ENCODE data around the gene SETD4.
A peak's percentile ranks its signal among the peaks of the same experiment; 100 is the strongest.

SETD4 gene

DNA sequence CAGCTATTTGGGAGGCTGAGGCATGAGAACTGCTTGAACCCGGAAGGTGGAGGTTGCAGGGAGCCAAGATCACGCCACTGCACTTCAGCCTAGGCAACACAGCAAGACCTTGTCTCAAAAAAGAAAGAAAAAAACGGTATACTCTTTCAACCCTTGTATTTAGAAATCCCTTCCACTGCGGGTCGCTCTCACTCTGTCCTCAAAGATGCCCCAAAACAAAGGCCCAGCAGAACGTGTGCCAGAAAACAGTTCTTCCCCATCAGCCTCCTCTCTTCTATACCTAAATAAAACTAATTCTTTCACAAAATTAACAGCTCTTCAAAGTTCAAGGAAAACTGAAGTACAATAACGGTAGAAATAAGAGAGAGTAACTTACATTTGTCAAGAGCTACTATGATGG lies 13.2 kb downstream of the SETD4 start:
- DNase-seq (ENCODE audit: low spot score) = no peak

DNA sequence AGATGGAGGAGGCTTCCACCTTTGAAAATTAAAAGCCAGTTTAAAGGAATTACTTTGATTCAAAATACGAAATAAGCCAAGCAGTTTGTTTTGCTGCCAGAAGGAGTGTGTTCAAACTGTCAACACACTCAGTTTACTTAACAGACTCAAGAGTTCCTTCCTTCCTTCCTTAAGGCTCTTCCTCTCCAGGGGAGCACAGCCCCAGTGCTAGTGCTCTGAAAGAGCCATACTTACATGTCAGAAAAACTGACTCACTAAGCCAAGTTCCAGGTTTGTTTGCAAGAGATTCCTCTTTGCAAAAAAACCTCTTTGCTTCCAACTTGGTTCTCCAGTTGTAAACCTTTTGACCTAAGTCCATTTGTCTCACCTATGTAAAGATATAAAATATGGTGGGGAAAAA lies 14.3 kb downstream of the SETD4 start:
- DNase-seq (ENCODE audit: low spot score) = no peak

DNA sequence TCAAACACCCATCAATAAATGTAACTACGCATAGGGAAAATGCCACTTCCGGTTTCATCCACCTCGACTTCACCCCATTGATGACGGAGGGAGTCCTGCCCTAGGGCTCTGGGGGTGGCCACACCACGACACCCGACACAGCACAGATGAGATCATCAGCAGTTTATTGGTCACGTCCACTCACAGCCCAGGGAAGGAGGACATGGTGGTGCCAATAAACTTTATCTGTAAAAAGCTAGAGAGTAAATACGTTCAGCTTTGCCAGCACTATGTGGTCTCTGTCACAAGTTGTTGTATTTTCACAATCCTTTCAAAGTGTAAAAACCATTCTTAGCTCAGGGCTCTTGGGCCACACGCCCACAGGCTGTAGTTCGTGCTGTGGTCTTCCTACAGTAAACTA lies 16.3 kb downstream of the SETD4 start:
- no peak for DNase-seq (ENCODE audit: low spot score)

DNA sequence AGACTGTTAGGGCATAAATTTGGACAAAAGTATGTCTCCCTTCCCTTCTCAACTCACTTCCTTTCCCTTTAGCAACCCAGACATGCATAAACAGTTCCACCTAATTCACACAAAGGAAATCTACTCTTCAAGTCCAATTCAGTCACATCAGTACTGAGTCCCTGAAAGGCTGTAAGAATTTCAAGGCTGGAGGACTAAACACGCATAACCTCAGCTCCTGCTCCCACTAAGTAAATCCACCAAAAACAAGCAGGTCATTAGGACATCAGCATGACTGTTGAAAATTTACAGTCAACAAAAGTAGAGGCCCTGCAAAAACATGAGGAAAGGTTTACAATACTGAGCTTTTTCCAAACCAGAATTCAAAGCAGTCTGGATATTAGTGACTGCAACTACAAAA lies 18.4 kb downstream of the SETD4 start:
- DNase-seq (ENCODE audit: low spot score) = no peak

DNA sequence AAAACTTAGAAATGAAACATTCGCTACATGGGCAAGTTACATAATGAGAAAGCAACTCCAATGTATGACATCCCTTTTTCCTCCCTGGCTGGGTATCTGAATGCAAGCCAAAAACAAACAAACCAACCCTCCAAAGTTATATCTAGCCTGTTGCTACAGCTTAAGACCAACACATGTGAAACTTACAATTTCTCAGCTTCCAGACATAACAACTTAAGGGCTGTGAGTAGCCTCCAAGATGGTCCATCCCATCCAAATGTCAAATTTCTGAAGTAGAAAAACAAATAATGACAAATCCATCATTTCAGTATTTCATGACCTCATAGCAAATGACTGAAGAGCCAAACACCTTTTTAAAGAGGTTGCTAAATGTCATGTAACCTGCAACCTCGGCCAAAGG lies 19.9 kb downstream of the SETD4 start:
- DNase-seq (ENCODE audit: low spot score) = no peak

DNA sequence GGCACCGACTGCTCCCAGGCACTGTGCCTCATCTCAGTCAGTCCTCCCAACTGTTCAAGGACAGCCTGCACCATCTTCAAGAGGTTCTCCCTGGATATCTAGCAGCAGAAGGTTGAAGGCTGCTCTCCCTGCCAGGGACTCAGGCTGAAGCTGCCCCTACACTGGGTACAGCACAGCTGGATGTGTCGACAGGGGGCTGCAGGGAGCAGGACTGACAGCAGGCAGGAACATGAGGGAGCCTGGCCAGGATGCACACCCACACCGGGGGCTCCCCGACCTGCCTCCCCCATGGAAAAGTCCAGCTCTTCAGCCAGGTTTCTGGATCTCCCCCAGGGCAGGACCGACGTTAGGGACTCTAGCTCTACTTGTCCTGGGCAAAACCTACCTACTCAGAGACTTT lies 20.5 kb downstream of the SETD4 start:
- DNase-seq (ENCODE audit: low spot score) = no peak

DNA sequence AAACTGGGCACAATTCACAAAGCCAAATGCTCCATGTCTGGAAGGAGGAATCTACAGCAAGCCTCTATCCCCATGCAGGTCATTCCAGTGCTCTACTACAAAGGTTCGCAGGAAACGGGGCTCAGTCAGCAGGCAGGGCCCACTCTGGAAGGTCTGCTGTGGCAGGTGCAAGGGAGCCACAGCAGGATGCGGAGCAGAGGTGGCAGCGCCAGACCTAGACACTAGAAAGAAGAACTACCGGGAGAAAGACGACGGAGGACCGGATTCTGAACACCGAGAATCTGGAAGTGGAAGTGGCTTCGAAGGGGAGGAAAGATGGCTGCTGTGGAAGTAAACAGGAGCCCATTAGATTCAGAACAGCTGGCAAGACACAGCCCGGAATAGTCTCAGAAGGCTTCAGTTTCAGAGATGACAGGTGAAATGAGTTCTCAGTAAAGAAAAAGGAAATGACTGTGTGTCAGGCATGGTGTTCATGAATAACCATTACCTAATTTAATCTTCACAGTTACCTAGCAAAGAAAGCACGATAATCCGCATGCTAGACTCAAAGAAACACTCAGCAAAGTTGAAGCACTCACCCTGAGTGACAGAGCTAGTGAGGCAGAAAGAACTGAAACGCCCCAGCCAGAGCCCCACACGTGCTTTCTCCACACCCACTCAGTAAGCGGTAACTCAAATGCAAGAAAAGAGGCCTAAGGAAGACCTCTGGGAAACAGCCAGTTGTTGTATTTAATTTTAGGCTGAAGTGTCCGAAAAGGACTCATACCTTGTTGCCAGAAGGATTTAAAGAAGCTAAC lies 21.4 kb downstream of the SETD4 start:
- no peak for DNase-seq (ENCODE audit: low spot score)

DNA sequence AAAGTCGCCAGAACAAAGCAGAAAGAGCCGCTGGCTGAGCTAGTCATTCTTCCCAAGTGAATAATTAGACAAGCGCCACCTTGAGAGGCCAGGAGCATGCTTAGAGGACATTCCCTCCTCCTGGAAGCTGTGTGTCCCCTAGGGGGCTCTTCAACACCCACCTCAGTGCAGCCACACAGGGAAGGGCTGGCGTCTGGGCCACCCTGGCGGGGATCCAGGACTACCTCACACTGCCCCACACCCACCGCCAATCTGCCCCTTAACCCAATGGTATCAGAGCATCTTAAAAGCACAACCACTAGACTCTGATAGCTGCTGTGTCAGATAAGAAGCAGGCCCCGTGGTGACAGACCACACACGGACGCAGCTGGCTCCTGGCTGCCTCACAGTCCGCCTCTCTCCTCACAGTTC lies 24.9 kb downstream of the SETD4 start:
- no peak for DNase-seq (ENCODE audit: low spot score)

DNA sequence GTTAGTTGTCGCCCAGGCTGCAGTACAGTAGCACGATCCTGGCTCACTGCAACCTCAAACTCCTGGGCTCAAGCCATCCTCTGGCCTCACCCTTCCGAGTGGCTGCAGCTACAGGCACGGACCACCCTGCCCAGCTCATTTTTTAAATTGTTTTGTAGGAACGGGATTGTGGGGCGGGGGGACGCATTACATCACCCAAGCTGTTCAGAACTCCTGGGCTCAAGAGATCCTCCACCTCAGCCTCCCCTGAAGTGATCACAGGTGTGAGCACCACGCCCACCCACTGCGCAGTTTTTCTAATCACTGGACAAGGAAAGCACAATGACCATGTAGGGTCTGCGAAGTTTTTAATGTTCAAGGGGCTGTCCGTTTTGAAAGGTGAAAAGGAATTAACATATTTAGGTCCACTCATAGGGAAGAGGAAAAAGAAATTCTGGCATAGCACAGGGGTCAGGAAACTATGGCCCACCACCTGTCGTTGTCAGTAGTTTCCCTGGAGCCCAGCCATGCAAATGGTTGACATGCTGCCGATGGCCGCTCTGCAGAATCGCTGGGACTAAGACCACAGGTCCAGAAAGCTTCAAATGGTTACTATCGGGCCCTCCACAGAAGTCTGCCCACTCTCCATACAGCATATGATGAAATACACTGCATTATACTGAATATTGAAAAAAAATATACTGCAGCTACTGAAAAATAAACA lies 26.0 kb downstream of the SETD4 start:
- no peak for DNase-seq (ENCODE audit: low spot score)

DNA sequence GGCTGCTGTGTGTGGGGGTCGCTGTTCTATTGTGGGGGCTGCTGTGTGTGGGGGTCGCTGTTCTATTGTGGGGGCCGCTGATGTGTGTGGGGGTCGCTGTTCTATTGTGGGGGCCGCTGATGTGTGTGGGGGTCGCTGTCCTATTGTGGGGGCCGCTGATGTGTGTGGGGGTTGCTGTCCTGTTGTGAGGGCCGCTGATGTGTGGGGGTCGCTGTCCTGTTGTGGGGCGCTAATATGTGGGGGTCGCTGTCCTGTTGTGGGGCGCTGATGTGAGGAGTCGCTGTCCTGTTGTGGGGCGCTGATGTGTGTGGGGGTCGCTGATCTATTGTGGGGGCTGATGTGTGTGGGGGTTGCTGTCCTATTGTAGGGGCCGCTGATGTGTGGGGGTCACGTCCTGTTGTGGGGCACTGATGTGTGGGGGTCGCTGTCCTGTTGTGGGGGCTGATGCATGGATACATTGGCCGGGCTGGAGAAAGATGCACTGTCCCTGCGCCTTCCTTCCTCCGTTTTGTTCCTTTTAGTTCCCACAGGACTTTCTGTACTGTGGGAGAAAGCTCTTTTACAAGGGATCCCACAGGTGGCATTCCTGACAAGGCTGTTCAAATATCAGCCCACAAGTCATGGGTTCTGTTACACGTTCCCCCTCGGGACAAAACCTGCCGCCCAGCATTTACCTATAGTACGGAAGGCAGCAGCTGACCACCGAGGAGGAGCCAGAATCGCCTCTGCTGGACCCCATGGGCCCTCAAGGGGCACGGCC lies 27.5 kb downstream of the SETD4 start:
- DNase-seq (ENCODE audit: low spot score) = no peak

DNA sequence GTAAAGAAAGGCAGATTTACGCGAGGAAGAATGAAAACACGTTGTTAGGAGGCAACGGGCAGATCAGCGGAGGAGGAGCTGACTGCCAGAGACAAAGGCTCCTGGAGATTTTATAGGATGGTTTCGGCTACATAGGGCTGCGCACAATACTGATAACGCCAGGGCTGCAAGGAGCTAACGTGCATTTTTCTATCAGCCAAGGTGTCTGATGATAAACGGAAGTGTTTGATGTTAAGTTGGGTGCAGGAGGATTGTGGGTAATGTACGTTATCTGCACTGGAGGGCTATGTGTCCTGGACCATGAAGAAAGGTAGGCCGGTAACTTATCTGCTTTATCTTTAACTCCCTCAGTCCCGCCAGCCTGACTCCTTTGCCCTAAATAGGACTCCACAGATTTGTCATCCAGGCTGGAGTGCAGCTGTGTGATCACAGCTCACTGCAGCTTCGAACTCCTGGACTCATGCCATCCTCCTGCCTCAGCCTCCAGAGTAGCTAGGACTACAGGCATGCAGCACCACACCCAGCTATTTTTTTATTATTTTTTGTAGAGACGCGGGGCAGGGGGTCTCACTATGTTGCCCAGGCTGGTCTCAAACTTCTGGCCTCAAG lies 29.6 kb downstream of the SETD4 start:
- no peak for DNase-seq (ENCODE audit: low spot score)

DNA sequence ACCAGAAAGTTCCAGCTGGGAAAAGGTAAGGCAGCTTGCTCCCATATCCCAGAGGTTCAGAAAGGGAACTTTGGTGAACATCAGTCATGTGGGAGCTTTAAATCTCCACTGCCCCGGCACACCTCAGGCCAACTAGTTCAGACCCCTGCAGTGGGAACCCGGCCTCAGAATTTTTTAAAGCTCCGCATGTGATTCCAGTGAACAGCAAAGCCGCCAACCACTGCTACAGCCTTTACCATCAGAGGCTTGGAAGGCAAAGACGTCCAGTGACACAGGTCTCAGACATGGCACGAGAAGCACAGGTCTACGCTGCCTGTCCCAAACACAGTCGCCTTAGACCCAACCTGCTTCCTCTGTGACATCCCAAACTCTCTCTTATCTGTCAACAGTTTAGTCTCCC lies 31.0 kb downstream of the SETD4 start:
- DNase-seq (ENCODE audit: low spot score) = no peak

DNA sequence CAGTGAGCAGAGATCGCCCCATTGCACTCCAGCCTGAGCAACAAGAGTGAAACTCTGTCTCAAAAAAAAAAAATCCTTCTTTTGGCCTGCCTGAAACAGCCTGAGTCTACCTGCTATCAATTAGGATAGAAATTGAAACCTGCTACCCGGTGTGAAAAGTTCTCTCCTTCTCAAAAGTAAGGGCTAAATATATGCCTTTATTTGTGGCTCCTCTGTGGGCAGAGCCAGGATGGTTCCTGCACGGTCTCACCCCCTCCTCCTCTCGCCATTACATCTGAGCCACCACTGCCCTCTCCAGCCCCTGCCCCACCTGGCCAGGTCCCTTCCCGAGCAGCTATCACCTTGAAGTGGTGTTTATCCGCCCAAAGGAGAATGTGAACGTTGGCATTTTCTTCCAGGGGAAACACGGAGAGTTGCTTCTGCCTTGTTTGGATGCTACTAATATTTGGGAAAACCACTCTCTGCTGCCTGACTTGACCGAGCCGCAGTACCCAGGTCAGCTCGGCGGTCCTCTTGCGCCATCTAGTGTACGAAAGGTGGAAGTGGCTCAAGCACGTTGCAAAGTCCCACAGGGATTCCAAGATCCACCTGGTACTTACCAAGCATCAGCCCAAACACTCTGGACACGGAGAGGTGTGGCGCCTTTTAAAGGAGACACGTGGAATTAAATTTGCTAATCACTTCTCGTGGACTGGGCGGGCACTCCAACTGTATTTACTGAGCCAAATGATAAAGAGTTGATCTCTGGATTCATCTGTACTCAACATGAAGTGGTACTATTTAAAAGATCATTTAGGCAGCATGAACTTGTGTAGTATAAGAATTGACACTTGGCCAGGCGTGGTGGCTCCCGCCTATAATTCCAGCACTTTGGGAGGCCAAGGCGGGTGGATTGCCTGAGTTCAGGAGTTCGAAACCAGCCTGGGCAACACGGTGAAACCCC lies 31.9 kb downstream of the SETD4 start:
- peak; percentile 79 for DNase-seq (ENCODE audit: low spot score)

DNA sequence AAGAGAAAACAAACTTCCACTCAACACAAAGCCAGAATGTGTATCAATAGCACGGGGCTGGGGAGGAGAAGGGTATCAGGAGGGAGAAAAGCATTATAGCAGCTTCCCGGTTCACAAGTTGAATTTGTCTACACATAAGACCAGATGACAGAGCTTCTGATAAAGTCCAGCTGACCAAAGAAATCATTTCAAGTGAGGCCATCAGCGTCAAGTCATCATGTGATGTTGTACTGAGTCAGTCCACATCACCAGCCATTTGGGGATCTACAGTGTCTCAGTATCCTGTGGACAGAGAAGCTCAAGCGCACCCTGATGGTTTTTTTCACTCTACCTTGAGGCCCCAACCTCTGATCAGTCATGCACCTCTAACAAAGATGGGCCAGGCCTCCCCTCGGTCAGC lies 33.0 kb downstream of the SETD4 start:
- no peak for DNase-seq (ENCODE audit: low spot score)

DNA sequence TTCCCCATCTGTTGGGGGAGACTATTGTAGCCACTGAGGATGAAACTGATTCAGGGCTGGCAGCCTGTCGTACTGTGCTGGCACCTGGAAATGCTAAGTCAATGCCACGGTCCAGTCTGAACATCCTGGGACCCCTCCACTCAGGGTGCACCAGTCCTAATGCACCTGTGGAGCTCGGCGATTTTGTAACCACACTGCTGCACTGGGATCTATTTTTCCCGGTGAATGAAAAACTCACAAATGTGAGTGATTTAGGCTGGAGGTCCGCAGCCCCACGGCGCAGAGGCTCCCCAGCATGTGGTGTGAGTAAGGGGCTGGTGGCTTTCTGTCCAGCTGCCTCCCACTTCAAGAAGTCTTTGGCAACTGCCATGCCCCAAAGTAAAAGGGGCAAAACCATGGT lies 35.5 kb downstream of the SETD4 start:
- DNase-seq (ENCODE audit: low spot score) = no peak

DNA sequence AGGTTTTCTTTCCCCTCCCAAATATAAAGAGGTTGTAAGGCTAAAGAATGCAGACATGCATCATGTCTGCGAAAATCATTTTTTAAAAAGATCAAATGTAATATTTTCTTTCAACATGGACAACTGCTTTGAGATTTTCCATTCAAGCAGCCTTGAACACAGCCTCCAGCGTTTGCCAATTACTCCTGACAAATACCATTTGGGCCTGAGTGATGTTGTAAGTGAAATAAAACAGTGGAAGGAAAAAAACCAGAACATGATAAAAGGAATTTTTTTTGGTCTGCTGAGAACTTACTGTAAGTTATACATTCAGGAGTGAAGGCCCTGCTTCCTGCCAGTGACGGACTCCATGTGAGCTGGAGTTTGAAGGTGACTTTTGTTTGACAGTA lies 37.2 kb downstream of the SETD4 start:
- no peak for DNase-seq (ENCODE audit: low spot score)

DNA sequence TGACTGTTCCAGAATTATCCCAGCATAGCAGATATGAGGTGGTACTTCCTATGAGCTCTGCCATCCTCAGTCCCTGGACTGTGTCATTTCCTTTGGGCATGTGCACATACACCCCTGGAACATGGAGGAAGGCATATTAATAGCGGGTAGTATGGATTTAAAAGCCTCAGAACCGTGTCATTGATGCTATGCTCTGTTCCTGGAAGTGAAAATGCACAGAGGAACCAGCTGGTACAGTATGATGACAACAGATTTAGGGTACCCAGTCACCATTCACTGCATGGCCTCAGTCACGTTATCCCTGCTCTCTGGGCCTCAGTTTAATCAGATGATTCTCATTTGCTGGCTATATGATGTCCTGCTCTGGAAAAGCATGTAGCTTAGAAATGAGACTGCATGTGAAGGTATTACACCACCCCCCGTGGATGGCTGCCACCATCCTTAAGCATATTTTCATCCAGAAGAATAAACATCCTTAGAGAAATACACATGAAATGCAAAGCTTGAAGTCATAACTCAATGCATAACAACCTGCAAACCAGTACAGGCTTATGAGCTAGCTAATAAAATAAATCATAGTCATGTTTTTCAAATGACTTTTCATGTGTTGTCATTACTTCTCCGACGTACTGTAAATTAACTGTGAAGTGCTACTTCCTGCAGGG lies 37.8 kb downstream of the SETD4 start:
- no peak for DNase-seq (ENCODE audit: low spot score)

DNA sequence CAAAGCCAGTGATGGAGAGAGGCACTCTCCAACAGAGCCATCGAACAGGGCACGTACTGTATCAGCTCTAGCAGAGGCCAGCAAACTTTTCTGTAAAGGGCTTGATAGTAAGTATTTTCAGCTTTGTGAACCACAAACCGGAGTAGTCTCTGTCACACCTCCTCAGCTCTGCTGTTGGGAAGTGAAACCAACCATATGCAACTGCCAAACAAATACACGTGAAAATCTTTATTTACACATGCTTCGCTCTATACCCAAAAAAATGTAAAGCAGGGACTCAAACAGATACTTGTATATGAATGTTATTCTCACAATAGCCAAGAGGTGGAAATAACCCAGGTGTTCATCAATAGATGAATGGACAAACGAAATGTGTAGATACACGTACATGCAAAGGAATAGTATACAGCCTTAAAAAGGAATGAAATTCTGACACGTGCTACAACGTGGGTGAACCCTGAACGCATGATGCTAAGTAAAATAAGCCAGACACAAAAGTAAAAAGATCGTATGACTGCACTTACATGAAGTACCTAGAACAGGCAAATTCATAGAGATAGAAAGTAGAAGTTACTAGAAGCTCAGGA lies 39.0 kb downstream of the SETD4 start:
- no peak for DNase-seq (ENCODE audit: low spot score)

DNA sequence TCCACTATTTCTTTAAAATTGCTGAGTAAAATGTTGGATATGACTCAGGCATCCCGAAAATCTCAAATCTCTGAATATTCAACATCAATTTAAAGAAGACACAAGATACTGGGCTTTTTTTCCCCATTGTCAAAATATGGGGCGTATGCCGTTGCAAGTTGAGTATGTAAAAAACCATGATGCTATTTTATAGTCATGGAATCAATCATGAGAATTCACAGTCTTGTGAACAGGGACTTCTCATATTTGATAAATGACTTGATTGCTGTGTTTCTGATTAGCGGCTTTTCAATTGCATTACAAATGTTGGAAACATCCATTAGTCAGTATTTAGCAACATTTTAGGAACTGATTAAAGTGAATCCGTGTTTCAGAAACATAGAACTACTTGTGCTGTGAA lies 45.3 kb downstream of the SETD4 start:
- DNase-seq (ENCODE audit: low spot score) = no peak

DNA sequence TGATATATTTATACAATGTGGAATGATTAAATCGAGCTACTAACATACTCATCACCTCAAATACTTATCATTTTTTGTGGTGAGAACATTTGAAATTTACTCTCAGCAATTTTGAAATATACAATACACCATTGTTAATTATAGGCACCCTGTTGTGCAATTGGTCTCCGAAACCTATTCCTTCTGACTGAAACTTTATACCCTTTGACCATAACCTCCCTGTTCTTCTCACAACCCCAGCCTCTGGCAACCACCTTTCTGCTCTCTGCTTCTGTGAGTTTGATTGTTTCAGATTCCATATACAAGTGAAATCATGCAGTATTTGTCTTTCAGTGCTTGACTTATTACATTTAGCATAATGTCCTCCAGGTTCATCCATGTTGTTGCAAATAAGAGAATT lies 49.5 kb downstream of the SETD4 start:
- DNase-seq (ENCODE audit: low spot score) = no peak

DNA sequence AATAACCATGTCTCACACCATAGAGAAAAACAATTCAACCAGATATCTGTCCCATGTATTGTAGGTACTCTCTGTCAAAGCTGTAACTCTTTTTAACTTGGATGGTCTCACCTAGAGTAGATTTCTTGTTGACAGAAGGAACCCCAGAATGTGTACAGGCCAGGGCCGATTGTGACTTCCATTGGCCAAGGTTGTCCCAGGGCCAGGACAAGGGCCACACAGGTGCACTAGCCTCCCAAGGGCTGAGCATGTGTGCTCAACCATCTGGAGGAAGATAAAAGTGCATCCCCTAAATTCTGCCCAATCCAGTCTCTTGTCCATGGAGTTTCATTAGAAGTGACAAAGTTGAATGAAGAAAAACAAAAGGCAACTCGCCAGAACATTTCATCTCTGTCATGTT lies 51.8 kb downstream of the SETD4 start:
- DNase-seq (ENCODE audit: low spot score) = no peak
